Measurements from ENCODE around the gene DIP2A. TPM values are rescaled to one million over a fixed set of nuclear protein-coding genes. Genes with fewer than 3 reads are reported as not detected.

DIP2A gene
- total RNA-seq, 2 donors from 2014 or later = 39.4 to 71.6 TPM

- no peaks in the 10 kb centered on the region for H3K9me3 Mint-ChIP-seq
- no peak overlapping the region for H3K4me3 Mint-ChIP-seq
- H3K27ac Mint-ChIP-seq = no peak overlapping the region
- ATAC-seq = no peak
- peaks cover 25 to 26% of the 10 kb centered on the region in 2 donors for H3K4me1 Mint-ChIP-seq (ENCODE audit: low read depth in 2 of 2)
- H3K36me3 Mint-ChIP-seq = no peaks in the 10 kb centered on the region
- no peak for DNase-seq (ENCODE audit: low spot score)
- H3K27me3 Mint-ChIP-seq = no peaks in the 10 kb centered on the region
These were observed 98.8 kb downstream of the DIP2A start for GRCh38 chr21:46557469-46557868.

DNA sequence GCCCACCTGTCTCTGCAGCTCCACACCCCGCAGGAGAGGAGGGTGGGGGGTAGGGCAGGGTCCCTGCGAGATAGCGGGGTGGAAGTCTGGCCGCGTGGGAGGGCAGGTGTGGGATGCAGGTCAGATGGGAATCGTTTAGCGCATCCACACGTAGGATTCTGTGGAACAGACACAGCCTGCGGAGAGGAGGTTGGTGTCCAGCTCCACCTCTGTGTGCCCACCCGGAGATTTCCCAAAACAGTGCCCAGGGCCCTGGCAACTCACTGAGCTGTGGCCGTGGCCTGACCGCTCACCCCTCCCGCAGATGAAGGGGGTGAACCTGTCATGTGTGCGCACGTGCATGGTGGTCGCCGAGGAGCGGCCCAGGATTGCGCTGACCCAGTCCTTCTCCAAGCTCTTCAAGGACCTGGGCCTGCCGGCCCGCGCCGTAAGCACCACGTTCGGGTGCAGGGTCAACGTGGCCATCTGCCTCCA is 99.3 kb downstream of the DIP2A start:
- Mint-ChIP-seq H3K27ac (no peak overlapping the region), H3K27me3 (no peaks in the 10 kb centered on the region), H3K9me3 (no peaks in the 10 kb centered on the region), H3K4me1 (ENCODE audit: low read depth in 2 of 2) (peaks cover 21 to 24% of the 10 kb centered on the region in 2 donors), H3K36me3 (no peaks in the 10 kb centered on the region), H3K4me3 (no peak overlapping the region)
- ATAC-seq = no peak
- no peak for DNase-seq (ENCODE audit: low spot score)

- DNase-seq (ENCODE audit: low spot score) = peak; percentile 69
- no peaks in the 10 kb centered on the region for H3K36me3 Mint-ChIP-seq
- H3K9me3 Mint-ChIP-seq = no peaks in the 10 kb centered on the region
- no peaks in the 10 kb centered on the region for H3K27me3 Mint-ChIP-seq
- H3K4me1 Mint-ChIP-seq (ENCODE audit: low read depth in 2 of 2) = peaks cover 21 to 24% of the 10 kb centered on the region in 2 donors
- ATAC-seq = peak; percentile 79 to 83
- peak overlapping the region; percentile 86 to 90 for H3K27ac Mint-ChIP-seq
- peak overlapping the region; percentile 88 for H3K4me3 Mint-ChIP-seq
These were observed 100.7 kb downstream of the DIP2A start for GRCh38 chr21:46559291-46559983.

- Mint-ChIP-seq H3K4me1 (ENCODE audit: low read depth in 2 of 2) (peaks cover 21 to 24% of the 10 kb centered on the region in 2 donors), H3K4me3 (peak overlapping the region; percentile 88), H3K27ac (peak overlapping the region; percentile 86 to 90), H3K9me3 (no peaks in the 10 kb centered on the region), H3K27me3 (no peaks in the 10 kb centered on the region), H3K36me3 (no peaks in the 10 kb centered on the region)
- ATAC-seq (no peak), DNase-seq (ENCODE audit: low spot score) (no peak)
These were observed 102.1 kb downstream of the DIP2A start for GRCh38 chr21:46560568-46561444.

DNA sequence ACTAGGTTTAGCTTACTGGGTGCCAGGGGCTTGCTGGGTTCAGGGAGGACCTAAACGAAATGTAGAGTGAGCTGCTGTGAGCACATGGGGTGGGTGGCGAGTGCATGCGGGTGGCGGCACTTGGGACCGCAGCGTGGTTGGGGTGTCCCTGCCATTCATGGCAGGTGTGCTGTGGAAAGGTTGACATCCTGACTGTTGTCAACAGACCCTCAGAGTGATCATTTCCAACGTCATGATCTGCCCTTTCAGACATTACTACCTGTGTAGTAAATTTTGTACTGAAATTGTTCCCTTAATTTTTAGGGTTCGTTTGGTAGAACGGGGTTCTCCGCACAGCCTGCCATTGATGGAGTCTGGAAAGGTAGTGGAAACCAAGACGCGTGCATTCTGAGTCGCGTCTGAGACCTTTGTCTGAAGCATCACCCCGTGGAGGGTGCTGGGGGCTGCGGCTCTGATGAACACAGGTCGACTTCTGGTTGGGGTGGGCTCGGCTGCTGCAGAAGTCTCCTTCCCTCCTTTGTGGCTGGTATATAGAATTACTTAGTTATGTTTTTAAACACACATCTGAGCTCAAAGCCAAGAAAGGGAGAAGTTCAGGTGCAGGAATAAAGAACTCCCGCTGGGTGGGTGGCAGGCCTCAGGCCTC is 102.9 kb downstream of the DIP2A start:
- no peaks in the 10 kb centered on the region for H3K36me3 Mint-ChIP-seq
- ATAC-seq = no peak
- no peaks in the 10 kb centered on the region for H3K9me3 Mint-ChIP-seq
- H3K27ac Mint-ChIP-seq = no peak overlapping the region
- peaks cover 21 to 24% of the 10 kb centered on the region in 2 donors for H3K4me1 Mint-ChIP-seq (ENCODE audit: low read depth in 2 of 2)
- no peak for DNase-seq (ENCODE audit: low spot score)
- no peaks in the 10 kb centered on the region for H3K27me3 Mint-ChIP-seq
- no peak overlapping the region for H3K4me3 Mint-ChIP-seq

DNA sequence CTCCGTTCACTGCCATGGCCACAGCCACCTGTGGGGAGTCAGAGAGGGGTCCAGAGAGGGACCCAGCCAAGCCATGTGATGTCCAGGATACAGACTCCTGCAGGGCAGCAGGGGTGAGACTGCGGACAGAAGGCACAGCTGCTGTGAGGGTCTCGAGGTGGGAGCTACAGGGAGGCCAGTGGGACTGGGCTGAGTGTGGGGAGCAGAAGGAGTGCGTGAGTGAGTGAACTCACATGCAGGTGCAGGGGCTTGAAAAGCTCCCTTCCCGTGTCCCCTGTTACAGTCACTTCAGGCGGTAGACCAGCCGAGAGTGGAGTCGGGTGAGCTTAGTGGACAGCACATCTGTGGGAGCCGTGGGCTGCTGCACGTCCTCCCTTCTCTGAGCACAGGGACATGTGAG is 103.8 kb downstream of the DIP2A start:
- Mint-ChIP-seq H3K4me3 (no peak overlapping the region), H3K9me3 (no peaks in the 10 kb centered on the region), H3K27ac (no peak overlapping the region), H3K36me3 (no peaks in the 10 kb centered on the region), H3K4me1 (ENCODE audit: low read depth in 2 of 2) (peaks cover 21 to 24% of the 10 kb centered on the region in 2 donors), H3K27me3 (no peaks in the 10 kb centered on the region)
- DNase-seq (ENCODE audit: low spot score) (no peak), ATAC-seq (no peak)

GRCh38 chr21:46562964-46563607 is 104.4 kb downstream of the DIP2A start:
- ATAC-seq (no peak), DNase-seq (ENCODE audit: low spot score) (no peak)
- no peak overlapping the region for H3K4me3 Mint-ChIP-seq
- no peak overlapping the region for H3K27ac Mint-ChIP-seq
- peaks cover 21 to 24% of the 10 kb centered on the region in 2 donors for H3K4me1 Mint-ChIP-seq (ENCODE audit: low read depth in 2 of 2)
- H3K27me3 Mint-ChIP-seq = no peaks in the 10 kb centered on the region
- H3K36me3 Mint-ChIP-seq = no peaks in the 10 kb centered on the region
- no peaks in the 10 kb centered on the region for H3K9me3 Mint-ChIP-seq

- ATAC-seq (no peak), DNase-seq (ENCODE audit: low spot score) (no peak)
- H3K36me3 Mint-ChIP-seq = peaks cover 4% of the 10 kb centered on the region
- no peak overlapping the region for H3K27ac Mint-ChIP-seq
- no peak overlapping the region for H3K4me3 Mint-ChIP-seq
- H3K4me1 Mint-ChIP-seq (ENCODE audit: low read depth in 2 of 2) = peaks cover 25 to 27% of the 10 kb centered on the region in 2 donors
- H3K27me3 Mint-ChIP-seq = no peaks in the 10 kb centered on the region
- no peaks in the 10 kb centered on the region for H3K9me3 Mint-ChIP-seq
These were observed 105.7 kb downstream of the DIP2A start for GRCh38 chr21:46564391-46564790.

DNA sequence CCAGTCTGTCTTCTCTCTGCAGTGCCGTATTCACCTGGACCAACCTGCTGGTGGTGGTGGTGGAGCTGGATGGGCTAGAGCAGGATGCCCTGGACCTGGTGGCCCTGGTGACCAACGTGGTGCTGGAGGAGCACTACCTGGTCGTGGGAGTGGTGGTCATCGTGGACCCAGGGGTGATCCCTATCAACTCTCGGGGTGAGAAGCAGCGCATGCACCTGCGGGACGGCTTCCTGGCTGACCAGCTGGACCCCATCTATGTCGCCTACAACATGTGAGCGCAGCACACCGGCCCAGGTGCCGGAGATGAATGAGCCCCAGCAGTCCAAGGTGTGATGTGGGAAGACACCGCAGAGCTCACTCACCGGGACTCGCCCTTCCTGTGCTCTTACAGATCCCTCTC is 108.7 kb downstream of the DIP2A start:
- no peaks in the 10 kb centered on the region for H3K9me3 Mint-ChIP-seq
- H3K27ac Mint-ChIP-seq = no peak overlapping the region
- no peak for ATAC-seq

GRCh38 chr21:46568562-46568961 is 109.9 kb downstream of the DIP2A start:
- no peak for ATAC-seq
- H3K4me1 Mint-ChIP-seq (ENCODE audit: low read depth in 2 of 2) = peaks cover 5 to 10% of the 10 kb centered on the region in 2 donors

More for the DNA sequence above, 108.7 kb downstream of the DIP2A start:
- Mint-ChIP-seq H3K36me3 (peaks cover 22% of the 10 kb centered on the region), H3K4me3 (no peak overlapping the region), H3K27me3 (no peaks in the 10 kb centered on the region), H3K4me1 (ENCODE audit: low read depth in 2 of 2) (peaks cover 9 to 10% of the 10 kb centered on the region in 2 donors)
- no peak for DNase-seq (ENCODE audit: low spot score)

DNA sequence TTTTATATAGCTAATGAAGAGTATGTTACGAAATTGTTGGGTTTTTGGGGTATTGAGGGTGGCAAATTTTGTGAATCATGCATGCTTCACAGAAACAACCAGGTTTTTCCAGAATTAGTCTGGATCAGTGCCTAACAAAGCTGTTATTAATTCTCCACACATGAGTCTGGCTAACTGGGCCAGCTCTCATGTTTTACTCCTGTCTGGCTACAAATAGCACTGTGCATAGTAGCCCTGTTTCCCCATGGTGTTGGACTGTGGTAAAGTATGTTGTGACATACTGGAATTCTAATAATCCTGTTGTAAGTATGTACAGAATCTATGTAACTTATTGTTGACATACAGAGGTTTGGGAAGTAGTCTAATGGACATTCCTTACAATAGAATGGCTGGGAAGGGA is 110.4 kb downstream of the DIP2A start:
- peak overlapping the region; percentile 19 to 44 for H3K27ac Mint-ChIP-seq
- DNase-seq (ENCODE audit: low spot score) (no peak), ATAC-seq (peak; percentile 71 to 74)
- H3K9me3 Mint-ChIP-seq = no peaks in the 10 kb centered on the region
- peaks cover 5 to 10% of the 10 kb centered on the region in 2 donors for H3K4me1 Mint-ChIP-seq (ENCODE audit: low read depth in 2 of 2)
- peaks cover 28% of the 10 kb centered on the region for H3K36me3 Mint-ChIP-seq
- H3K27me3 Mint-ChIP-seq = no peaks in the 10 kb centered on the region
- peak overlapping the region; percentile 52 for H3K4me3 Mint-ChIP-seq

More at GRCh38 chr21:46568562-46568961, 109.9 kb downstream of the DIP2A start:
- H3K4me3 Mint-ChIP-seq = peak overlapping the region; percentile 52
- peak overlapping the region; percentile 19 to 44 for H3K27ac Mint-ChIP-seq
- H3K27me3 Mint-ChIP-seq = no peaks in the 10 kb centered on the region
- no peak for DNase-seq (ENCODE audit: low spot score)
- H3K36me3 Mint-ChIP-seq = peaks cover 28% of the 10 kb centered on the region
- H3K9me3 Mint-ChIP-seq = no peaks in the 10 kb centered on the region

DNA sequence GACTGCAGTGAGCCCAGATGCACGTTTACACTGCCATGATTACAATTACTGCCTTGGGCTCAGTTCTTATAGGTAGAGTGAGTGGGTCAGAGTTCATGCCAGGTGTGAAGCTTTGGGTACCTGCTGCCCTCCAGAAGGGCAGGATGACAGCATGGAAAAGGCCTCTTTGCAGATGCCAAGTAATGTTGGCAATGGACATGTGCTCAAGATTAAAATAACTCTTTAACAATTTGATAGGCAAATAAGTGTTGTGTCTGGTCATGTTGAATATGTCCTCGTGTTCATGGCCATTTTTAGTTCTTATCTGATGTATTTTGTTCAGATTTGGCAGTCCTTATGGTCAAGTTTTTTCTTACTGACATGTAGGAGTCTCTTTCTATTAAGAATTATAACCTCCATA is 111.4 kb downstream of the DIP2A start:
- Mint-ChIP-seq H3K27me3 (no peaks in the 10 kb centered on the region), H3K9me3 (no peaks in the 10 kb centered on the region), H3K27ac (no peak overlapping the region), H3K4me3 (no peak overlapping the region), H3K4me1 (ENCODE audit: low read depth in 2 of 2) (peaks cover 5 to 10% of the 10 kb centered on the region in 2 donors), H3K36me3 (peaks cover 28% of the 10 kb centered on the region)
- ATAC-seq (no peak), DNase-seq (ENCODE audit: low spot score) (no peak)

- Mint-ChIP-seq H3K27me3 (no peaks in the 10 kb centered on the region), H3K4me1 (ENCODE audit: low read depth in 2 of 2) (peaks cover 5 to 10% of the 10 kb centered on the region in 2 donors), H3K27ac (no peak overlapping the region), H3K36me3 (peaks cover 28% of the 10 kb centered on the region), H3K4me3 (no peak overlapping the region), H3K9me3 (no peaks in the 10 kb centered on the region)
- DNase-seq (ENCODE audit: low spot score) (no peak), ATAC-seq (no peak)
These were observed 111.9 kb downstream of the DIP2A start for GRCh38 chr21:46570631-46571030.

Measured in natural killer cell treated with Interleukin-12 subunit alpha and Interleukin-12 subunit beta and Interleukin-15 and Interleukin-18, amount 100 ng/mL, for 72 hours (primary cell).